Activated CD4-positive, alpha-beta memory T cell treated with anti-CD3 and anti-CD28 coated beads for 36 hours (primary cell): Measurements from ENCODE around the gene CTIF. TPM values are rescaled to one million over a fixed set of nuclear protein-coding genes. Genes with fewer than 3 reads are reported as not detected.

Source experiments
- CTCF ChIA-PET: fragments of 350-600 bp; sonication (Branson Sonifier 250); formaldehyde crosslinking; loops from one replicate; lab custom pipeline; 2021; ENCODE audit warnings: antibody characterized with exemption, inconsistent platforms; lab: Charles Lee
- POLR2A ChIA-PET: fragments of 350-600 bp; sonication (Branson Sonifier 250); formaldehyde crosslinking; loops from one replicate; lab custom pipeline; 2021; ENCODE audit warnings: antibody characterized with exemption; lab: Charles Lee
- DNase-seq: peaks from one replicate; pipeline ENCODE4 v3.0.0-alpha.2; 2020
- H3K27ac Mint-ChIP-seq: one replicate; pipeline ENCODE4 v1.8.0; 2021; ENCODE audit warnings: mixed read lengths
- H3K27me3 Mint-ChIP-seq: one replicate; pipeline ENCODE4 v1.8.0; 2021; ENCODE audit warnings: mixed read lengths
- H3K36me3 Mint-ChIP-seq: one replicate; pipeline ENCODE4 v1.8.0; 2021; ENCODE audit warnings: mixed read lengths
- H3K4me1 Mint-ChIP-seq: one replicate; pipeline ENCODE4 v1.8.0; 2021; ENCODE audit warnings: low read depth, mixed read lengths
- H3K4me3 Mint-ChIP-seq: one replicate; pipeline ENCODE4 v1.8.0; 2021; ENCODE audit warnings: mild to moderate bottlenecking, mixed read lengths
- H3K9me3 Mint-ChIP-seq: one replicate; pipeline ENCODE4 v1.8.0; 2021; ENCODE audit warnings: mixed read lengths
- intact Hi-C: fragments of 100-400 bp; cut with micrococcal nuclease; formaldehyde crosslinking; loops from one replicate; pipeline ENCODE4 v1.15.1; 2023
- total RNA-seq, 2 experiments: library from RNA; stranded (reverse); gene quantifications; one replicate each; pipeline ENCODE4 v1.2.3, GENCODE V29; 2021

CTIF gene
- total RNA-seq, 2 experiments from 2014 or later, result 4.6 to 5.8 TPM

- Mint-ChIP-seq H3K36me3 (no peaks in the 10 kb centered on the region), H3K27me3 (no peaks in the 10 kb centered on the region), H3K9me3 (no peaks in the 10 kb centered on the region), H3K27ac (no peak overlapping the region), H3K4me1 (no peaks in the 10 kb centered on the region), H3K4me3 (no peak overlapping the region)
- DNase-seq, result no peak
- ChIA-PET POLR2A (no interaction called here), CTCF (no interaction called here)
- intact Hi-C loops, result no loop called here
Observed at GRCh38 chr18:48763719-48764100, 224.9 kb downstream of the CTIF start.

- Mint-ChIP-seq H3K9me3 (no peaks in the 10 kb centered on the region), H3K4me1 (no peaks in the 10 kb centered on the region), H3K4me3 (no peak overlapping the region), H3K27me3 (no peaks in the 10 kb centered on the region), H3K36me3 (no peaks in the 10 kb centered on the region), H3K27ac (no peak overlapping the region)
- intact Hi-C loops, result no loop called here
- ChIA-PET POLR2A (no interaction called here), CTCF (no interaction called here)
- DNase-seq, result no peak
Observed at GRCh38 chr18:48765053-48765452, 226.2 kb downstream of the CTIF start.

GRCh38 chr18:48766026-48766425 lies 227.2 kb downstream of the CTIF start:
- CTCF ChIA-PET, result no interaction called here
- intact Hi-C loops, result no loop called here
- no peak overlapping the region for H3K27ac Mint-ChIP-seq

GRCh38 chr18:48766487-48766886 lies 227.7 kb downstream of the CTIF start:
- Mint-ChIP-seq H3K27ac (no peak overlapping the region), H3K4me1 (no peaks in the 10 kb centered on the region), H3K27me3 (no peaks in the 10 kb centered on the region), H3K36me3 (peaks cover 2% of the 10 kb centered on the region), H3K9me3 (no peaks in the 10 kb centered on the region), H3K4me3 (no peak overlapping the region)
- intact Hi-C loops, result no loop called here
- ChIA-PET POLR2A (no interaction called here), CTCF (no interaction called here)
- no peak for DNase-seq

More at GRCh38 chr18:48766026-48766425, 227.2 kb downstream of the CTIF start:
- Mint-ChIP-seq H3K27me3 (no peaks in the 10 kb centered on the region), H3K9me3 (no peaks in the 10 kb centered on the region), H3K4me1 (no peaks in the 10 kb centered on the region), H3K36me3 (peaks cover under 1% of the 10 kb centered on the region), H3K4me3 (no peak overlapping the region)
- no peak for DNase-seq
- POLR2A ChIA-PET, result no interaction called here

DNA sequence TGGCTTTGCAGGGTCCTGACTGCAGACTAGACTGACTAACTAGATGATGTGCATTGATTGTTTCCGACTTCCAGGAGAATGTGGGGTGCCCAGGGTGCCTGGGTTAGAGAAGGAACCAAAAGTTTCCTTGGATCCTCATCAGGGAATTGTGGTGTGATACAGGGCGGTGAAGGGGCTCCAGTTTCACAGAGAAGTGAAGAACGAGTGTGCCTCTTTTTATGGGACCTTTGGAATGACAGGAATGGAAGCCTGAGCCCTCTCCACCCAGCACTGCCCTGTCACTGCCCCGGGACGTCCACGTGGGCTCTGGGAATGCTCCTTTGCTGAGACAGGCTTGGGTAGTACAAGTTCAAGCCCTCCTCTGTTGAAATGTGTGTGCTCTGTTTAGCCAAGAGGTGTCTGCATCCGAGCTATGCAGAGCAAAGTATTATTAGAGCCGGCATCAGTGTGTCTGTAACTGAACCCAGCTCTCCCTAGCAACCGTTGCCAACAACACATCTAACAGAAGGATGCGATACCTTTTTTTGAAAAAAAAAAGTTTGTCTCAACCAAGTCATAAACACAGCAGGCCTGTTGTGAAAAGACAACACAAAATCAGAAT lies 228.4 kb downstream of the CTIF start:
- H3K4me3 Mint-ChIP-seq, result no peak overlapping the region
- peaks cover 2% of the 10 kb centered on the region for H3K36me3 Mint-ChIP-seq
- no peaks in the 10 kb centered on the region for H3K9me3 Mint-ChIP-seq
- intact Hi-C loops, result no loop called here
- no peaks in the 10 kb centered on the region for H3K4me1 Mint-ChIP-seq
- ChIA-PET CTCF (no interaction called here), POLR2A (no interaction called here)
- H3K27ac Mint-ChIP-seq, result no peak overlapping the region
- no peaks in the 10 kb centered on the region for H3K27me3 Mint-ChIP-seq
- no peak for DNase-seq

DNA sequence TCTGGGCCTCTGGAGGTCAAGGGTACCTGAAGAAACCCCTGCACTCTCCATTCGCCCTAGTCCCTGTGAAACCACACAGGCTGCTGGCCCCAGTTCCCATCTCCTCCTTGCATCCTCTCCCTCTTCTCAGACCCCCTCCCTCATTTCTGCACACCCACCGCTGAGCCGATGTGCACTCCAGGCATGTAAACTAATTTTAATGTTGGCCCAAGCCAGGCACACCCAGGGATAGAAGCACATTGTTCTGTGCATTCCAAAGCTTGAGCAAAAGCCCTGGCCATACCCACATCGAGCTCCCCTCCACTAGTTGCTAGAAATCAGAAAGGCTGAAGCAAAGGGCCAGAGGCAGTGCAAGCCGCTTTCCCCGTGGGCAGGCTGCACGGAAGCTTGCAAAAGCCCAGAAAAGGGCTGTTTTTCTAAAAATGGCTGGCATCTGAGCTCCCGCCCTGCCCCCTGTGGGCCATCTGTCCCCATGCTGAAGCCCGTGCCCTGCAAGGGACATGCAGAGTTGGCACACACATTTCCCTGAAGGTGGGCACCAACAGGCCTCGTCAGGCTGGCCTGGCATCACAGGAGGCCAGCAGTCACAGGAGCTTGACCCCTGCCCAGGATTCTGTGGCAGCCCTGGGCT lies 230.3 kb downstream of the CTIF start:
- ChIA-PET POLR2A (interaction anchor here (0.5 kb wide), 1 partner anchor 16 kb away, joined by 3 read pairs; no protein-coding TSS in a partner anchor), CTCF (no interaction called here)
- Mint-ChIP-seq H3K27ac (no peak overlapping the region), H3K36me3 (peaks cover 2% of the 10 kb centered on the region), H3K27me3 (no peaks in the 10 kb centered on the region), H3K4me3 (no peak overlapping the region), H3K9me3 (no peaks in the 10 kb centered on the region), H3K4me1 (no peaks in the 10 kb centered on the region)
- no peak for DNase-seq
- intact Hi-C loops, result no loop called here

DNA sequence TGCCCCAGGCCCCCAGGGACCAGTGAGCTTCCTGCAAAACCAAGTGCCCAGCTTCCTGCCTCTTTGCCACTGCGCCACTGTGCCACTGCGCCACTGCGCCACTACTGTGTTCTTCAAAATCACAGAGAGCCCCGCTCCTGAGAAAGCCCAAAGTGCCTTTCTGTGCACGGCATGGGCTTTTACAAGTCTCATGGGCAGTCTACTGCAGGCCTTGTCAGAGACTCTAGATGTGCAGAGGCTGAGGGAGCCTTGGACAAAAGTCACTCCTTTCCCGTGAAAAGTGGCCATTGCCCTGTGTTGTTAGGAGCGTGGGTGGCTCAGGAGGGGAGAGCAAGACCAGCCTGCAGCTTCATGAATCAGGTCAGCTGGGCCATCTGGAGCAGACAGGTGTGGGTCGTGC lies 231.4 kb downstream of the CTIF start:
- Mint-ChIP-seq H3K9me3 (no peaks in the 10 kb centered on the region), H3K4me1 (no peaks in the 10 kb centered on the region), H3K27ac (no peak overlapping the region), H3K4me3 (no peak overlapping the region), H3K27me3 (no peaks in the 10 kb centered on the region), H3K36me3 (peaks cover 2% of the 10 kb centered on the region)
- CTCF ChIA-PET, result no interaction called here
- POLR2A ChIA-PET, result no interaction called here
- no peak for DNase-seq
- intact Hi-C loops, result loop anchor here (10.0 kb wide), 1 partner anchor 95 kb away; no protein-coding TSS in a partner anchor

DNA sequence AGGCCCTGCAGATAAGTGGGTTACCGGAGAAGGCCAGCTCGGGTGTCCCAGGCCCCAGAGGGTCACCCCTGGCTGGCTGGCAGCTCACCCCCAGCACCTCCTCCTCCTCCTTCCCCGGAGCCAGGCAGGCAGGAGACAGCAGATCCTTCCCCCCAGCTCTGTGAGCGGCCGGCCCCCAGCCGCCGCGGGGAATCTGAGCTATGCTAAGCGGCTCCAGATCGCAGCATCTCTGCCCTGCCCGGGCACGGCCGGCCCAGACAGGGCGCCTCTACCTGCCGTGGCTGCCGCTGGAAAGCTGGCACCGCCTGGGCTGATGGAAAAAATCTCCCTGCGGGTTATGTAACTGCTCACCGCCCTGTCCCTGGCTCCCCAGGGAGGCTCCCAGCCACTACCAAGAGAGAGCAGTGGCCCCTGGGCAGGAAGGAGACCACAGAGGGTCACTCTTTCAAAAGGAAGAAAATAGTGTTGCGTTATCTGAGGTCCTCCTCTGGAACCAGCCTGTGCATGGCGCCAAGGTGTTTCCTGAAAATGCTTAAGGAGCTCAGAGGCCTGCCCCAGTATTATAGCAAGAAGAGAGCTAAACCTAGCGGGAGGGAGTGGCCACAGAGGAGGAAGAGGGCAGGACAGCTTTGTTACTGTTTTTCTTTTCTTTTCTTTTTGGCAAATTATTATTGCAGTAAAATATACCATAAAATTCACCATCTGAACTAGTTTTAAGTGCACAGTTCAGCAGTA lies 233.0 kb downstream of the CTIF start:
- no peaks in the 10 kb centered on the region for H3K4me1 Mint-ChIP-seq

DNA sequence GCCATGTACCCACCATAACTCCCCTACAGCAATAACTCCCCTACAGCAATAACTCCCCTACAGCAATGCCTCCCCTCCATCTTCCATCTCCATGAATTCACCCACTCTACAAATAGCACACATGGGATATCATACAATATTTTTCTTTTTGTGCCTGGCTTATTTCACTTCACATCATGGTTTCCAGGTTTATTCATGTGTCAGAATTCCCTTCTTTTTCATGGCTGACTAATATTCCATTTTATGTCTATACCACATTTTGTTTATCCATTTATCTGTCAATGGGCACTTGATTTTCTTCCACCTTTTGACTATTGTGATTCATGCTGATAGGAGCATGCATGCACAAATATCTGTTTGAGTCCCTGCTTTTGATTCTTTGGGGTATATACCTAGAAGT lies 233.6 kb downstream of the CTIF start:
- H3K27me3 Mint-ChIP-seq, result no peaks in the 10 kb centered on the region

More for the DNA sequence above, 233.0 kb downstream of the CTIF start:
- H3K36me3 Mint-ChIP-seq, result peaks cover 2% of the 10 kb centered on the region
- no peak for DNase-seq
- H3K9me3 Mint-ChIP-seq, result no peaks in the 10 kb centered on the region
- H3K4me3 Mint-ChIP-seq, result no peak overlapping the region
- intact Hi-C loops, result loop anchor here (10.0 kb wide), 1 partner anchor 97 kb away; no protein-coding TSS in a partner anchor
- no peaks in the 10 kb centered on the region for H3K27me3 Mint-ChIP-seq
- ChIA-PET CTCF (no interaction called here), POLR2A (no interaction called here)
- no peak overlapping the region for H3K27ac Mint-ChIP-seq

DNA sequence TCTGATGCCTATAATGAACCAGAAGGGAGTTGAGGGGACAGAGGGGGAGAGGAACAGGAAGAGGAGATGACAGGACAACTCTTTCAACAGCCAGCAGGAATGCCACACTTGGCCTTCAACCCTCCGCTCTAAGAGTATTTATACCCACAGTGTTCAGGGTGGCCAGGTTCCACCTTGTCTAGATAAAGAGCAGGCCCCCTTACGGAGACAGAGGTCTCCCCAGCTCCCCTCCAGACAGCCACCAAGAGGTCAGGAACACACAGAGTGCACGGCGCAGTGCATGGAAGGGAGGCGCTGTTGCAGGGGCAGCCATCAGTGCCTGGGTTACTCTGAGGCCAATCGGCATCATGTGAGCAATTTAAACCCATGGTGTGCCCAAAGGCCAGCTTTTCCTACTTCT lies 235.0 kb downstream of the CTIF start:
- Mint-ChIP-seq H3K36me3 (peaks cover 2% of the 10 kb centered on the region), H3K4me3 (no peak overlapping the region), H3K27ac (no peak overlapping the region), H3K4me1 (peaks cover 7% of the 10 kb centered on the region), H3K27me3 (no peaks in the 10 kb centered on the region), H3K9me3 (no peaks in the 10 kb centered on the region)
- CTCF ChIA-PET, result interaction anchor here (1.1 to 5.8 kb wide), 3 partner anchors 140 to 182 kb away, joined by 3 to 65 read pairs (median 3); no protein-coding TSS in a partner anchor
- intact Hi-C loops, result loop anchor here (10.0 kb wide), 1 partner anchor 99 kb away; no protein-coding TSS in a partner anchor
- POLR2A ChIA-PET, result interaction anchor here (0.8 kb wide), 1 partner anchor 43 kb away, joined by 3 read pairs; no protein-coding TSS in a partner anchor
- no peak for DNase-seq

More for the DNA sequence above, 233.6 kb downstream of the CTIF start:
- intact Hi-C loops, result loop anchor here (10.0 kb wide), 1 partner anchor 98 kb away; no protein-coding TSS in a partner anchor
- Mint-ChIP-seq H3K4me3 (no peak overlapping the region), H3K27ac (no peak overlapping the region), H3K36me3 (peaks cover 2% of the 10 kb centered on the region), H3K9me3 (no peaks in the 10 kb centered on the region), H3K4me1 (peaks cover 5% of the 10 kb centered on the region)
- CTCF ChIA-PET, result no interaction called here
- DNase-seq, result no peak
- POLR2A ChIA-PET, result no interaction called here

DNA sequence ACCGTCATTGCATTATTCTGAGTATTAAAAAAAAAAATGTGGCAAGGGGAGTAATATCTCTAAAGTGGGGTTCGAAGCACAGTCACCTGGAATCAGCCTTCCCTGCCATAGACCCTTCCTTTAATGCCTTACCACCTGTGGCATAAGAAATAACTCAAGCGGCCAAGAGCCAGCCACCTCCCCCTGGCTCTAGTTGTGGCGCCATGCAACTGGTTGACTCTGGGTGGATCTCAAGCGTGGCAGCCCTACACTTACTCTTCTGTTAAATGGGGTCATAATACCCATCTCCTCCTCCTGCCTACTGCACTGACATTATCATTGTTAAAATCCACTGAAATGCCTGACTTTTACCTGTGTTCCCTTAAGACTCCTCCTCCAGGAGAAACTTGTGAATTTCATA lies 236.1 kb downstream of the CTIF start:
- no peaks in the 10 kb centered on the region for H3K27me3 Mint-ChIP-seq
- intact Hi-C loops, result loop anchor here (5.0 to 10.0 kb wide), 3 partner anchors 100 to 402 kb away; no protein-coding TSS in a partner anchor
- H3K9me3 Mint-ChIP-seq, result no peaks in the 10 kb centered on the region
- H3K4me3 Mint-ChIP-seq, result no peak overlapping the region
- H3K36me3 Mint-ChIP-seq, result peaks cover 2% of the 10 kb centered on the region
- peaks cover 7% of the 10 kb centered on the region for H3K4me1 Mint-ChIP-seq
- no peak overlapping the region for H3K27ac Mint-ChIP-seq
- DNase-seq, result no peak
- POLR2A ChIA-PET, result no interaction called here
- CTCF ChIA-PET, result interaction anchor here (1.1 to 5.8 kb wide), 2 partner anchors 139 to 170 kb away, joined by 3 to 65 read pairs; no protein-coding TSS in a partner anchor
